Adipocyte (in vitro differentiated cells): ENCODE measurements around the gene DLX1.
A peak's percentile ranks its signal among the peaks of the same experiment; 100 is the strongest.
"Not testable (repeated sequence)": the region's sequence is repeated elsewhere in the genome, so short reads cannot be mapped to it uniquely, and the experiment has no call there.

Experiments
- DNase-seq: peaks from one replicate; pipeline ENCODE4 v3.0.0-alpha.2; 2015; ENCODE audit warnings: low read depth
- H3K27me3 ChIP-seq: replicated peaks from 2 replicates; pipeline ENCODE4 v1.7.0; 2013; ENCODE audit warnings: mild to moderate bottlenecking, low read length, moderate library complexity; ENCODE audit not compliant: control insufficient read depth, insufficient read depth
- H3K36me3 ChIP-seq: 2 replicates; pipeline ENCODE4 v1.7.0; 2013; ENCODE audit warnings: low read length, mild to moderate bottlenecking, moderate library complexity; ENCODE audit not compliant: control insufficient read depth, insufficient read depth, severe bottlenecking
- H3K4me1 ChIP-seq: 2 replicates; pipeline ENCODE4 v1.7.0; 2013; ENCODE audit warnings: mild to moderate bottlenecking, low read length, moderate library complexity; ENCODE audit not compliant: control insufficient read depth, insufficient read depth
- H3K4me3 ChIP-seq: 2 replicates; pipeline ENCODE4 v1.7.0; 2013; ENCODE audit warnings: mild to moderate bottlenecking, low read length, moderate library complexity
- H3K9ac ChIP-seq: 2 replicates; pipeline ENCODE4 v1.7.0; 2013; ENCODE audit warnings: mild to moderate bottlenecking, low read length, moderate library complexity
- H3K9me3 ChIP-seq: 2 replicates; pipeline ENCODE4 v1.7.0; 2013; ENCODE audit warnings: mild to moderate bottlenecking, low read length, moderate library complexity; ENCODE audit not compliant: control insufficient read depth

The DLX1 gene

DNA sequence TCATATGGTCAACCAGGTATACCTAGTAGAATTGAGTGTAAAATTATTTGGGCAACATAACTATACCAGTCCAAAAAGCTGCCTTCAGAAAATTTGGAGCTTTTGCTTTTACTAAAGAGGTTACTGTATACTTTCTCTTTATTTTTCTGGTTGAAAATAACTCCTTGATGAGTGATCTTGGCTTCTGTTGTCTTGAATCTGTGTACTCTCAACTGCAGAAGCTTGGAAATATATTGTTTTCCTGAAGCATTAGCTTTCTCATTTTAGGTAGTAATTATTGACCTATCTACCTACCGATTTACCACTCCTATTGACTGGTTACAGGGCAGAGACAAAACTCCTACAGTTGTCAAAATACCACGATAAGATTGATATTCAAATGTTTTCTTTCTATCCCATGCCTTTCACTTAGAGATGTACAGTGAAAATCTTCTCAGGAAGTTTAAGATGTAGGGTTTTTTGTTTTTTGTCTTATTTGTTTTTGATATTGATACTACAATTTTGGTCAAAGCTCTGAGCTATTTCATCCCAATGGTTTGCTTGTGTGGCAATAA lies 35.7 kb upstream of the DLX1 start:
- peaks cover 17% of the 10 kb centered on the region for H3K4me1 ChIP-seq
- H3K9ac ChIP-seq, result no peak overlapping the region
- H3K9me3 ChIP-seq, result no peaks in the 10 kb centered on the region
- no peak overlapping the region for H3K4me3 ChIP-seq
- DNase-seq, result no peak
- H3K27me3 ChIP-seq, result no peaks in the 10 kb centered on the region
- no peaks in the 10 kb centered on the region for H3K36me3 ChIP-seq

DNA sequence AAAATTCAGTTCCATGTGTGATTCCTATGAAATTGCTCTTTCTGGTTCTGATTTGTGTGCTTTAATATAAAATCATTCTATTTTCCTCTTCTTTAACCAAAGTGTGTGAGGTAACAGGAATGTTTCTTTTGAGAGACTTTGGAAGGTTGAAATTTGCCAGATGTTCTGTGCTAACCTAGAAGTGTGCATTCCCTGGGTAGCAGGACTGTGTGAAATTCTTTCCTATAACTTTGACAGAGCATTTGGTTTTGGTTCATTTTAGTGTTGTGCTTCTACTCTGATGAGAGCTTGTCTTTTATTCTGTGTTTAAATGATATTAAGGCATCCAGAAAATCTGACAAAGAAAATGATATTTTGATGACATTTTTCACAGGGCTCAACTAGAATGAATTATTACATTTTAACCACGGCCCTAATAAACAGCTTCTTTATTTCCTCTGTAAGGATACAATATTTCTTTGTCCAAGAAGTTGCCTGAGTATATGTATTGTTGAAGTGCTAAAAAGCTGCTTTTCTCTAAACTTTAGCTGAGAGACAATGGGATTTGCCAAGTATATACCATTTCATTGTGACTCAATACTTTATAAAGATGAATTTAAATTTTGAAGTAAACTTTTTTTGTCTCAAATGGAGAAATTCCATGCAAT lies 34.7 kb upstream of the DLX1 start:
- Histone ChIP-seq H3K4me1 (peaks cover 17% of the 10 kb centered on the region), H3K4me3 (no peak overlapping the region)

DNA sequence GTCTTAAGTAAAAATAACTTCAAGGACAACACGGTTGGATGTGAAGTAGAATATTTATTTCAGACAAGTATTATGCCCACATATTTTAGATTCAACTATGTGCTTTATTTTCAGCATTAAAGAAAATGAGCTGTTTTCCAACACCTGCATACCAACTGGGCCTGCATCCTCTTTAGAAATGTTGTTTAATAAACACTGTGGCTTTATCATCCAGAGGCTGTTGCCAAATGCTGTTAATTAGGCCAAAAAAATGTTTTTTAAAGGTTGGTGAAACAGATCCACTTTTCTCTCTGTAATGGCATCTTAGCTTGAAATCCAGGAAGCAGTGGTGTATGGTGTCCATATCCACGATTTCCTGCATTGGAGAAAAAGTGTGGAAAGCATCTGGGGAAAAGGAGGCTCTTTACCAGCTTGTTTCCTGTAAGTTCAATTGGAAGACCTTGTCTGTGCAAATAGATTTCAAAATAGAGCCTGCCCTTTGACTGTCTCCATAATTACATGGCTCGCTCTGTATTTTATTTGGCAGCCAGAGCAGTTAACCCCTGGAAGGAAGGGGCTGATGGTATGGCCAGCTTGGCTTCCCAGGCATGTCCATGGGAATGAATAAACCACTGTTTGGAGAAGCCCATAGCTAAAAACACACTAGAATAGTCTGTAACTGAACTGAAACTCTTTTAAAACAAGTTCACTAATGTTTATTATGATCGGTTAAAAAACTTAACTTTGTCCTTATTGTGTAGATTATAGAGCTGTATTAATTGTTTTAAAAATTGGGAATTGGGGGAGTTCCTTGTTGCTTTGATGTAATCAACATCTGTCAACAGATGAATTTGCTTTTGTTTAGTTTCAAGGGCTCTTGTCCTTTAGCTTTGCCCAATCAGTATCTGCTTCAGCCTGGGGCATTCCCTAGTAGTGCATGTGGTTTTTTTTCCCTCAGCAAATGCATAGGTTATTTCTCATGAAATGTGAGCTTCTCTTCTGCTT lies 33.0 kb upstream of the DLX1 start:
- H3K4me1 ChIP-seq, result peaks cover 11% of the 10 kb centered on the region
- no peaks in the 10 kb centered on the region for H3K36me3 ChIP-seq
- DNase-seq, result peak; percentile 74
- no peaks in the 10 kb centered on the region for H3K9me3 ChIP-seq
- H3K27me3 ChIP-seq, result no peaks in the 10 kb centered on the region
- no peak overlapping the region for H3K4me3 ChIP-seq
- no peak overlapping the region for H3K9ac ChIP-seq

More for the DNA sequence above, 34.7 kb upstream of the DLX1 start:
- H3K9ac ChIP-seq, result no peak overlapping the region
- H3K9me3 ChIP-seq, result no peaks in the 10 kb centered on the region
- peak; percentile 38 for DNase-seq
- H3K27me3 ChIP-seq, result no peaks in the 10 kb centered on the region
- H3K36me3 ChIP-seq, result no peaks in the 10 kb centered on the region

DNA sequence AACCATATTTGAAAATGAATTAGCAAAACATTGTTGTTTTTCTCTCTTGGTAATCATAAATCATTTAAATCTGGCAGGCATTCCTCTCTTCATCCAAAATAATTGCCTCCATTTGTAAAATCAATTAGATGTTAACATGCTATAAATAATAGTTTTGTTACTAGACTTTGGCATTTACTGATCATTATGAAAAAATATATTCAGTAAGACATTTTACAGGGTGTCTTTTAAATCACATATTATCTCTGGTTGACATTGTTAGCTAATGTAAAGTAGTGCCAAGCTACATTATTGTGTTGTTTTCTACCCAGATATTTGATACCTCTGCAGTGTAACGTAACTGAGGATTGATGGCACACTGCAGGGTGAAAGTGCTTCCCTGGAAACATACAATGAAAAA lies 31.8 kb upstream of the DLX1 start:
- Histone ChIP-seq H3K27me3 (no peaks in the 10 kb centered on the region), H3K4me3 (no peak overlapping the region), H3K4me1 (peaks cover 11% of the 10 kb centered on the region), H3K9me3 (no peaks in the 10 kb centered on the region), H3K9ac (no peak overlapping the region), H3K36me3 (no peaks in the 10 kb centered on the region)
- no peak for DNase-seq

DNA sequence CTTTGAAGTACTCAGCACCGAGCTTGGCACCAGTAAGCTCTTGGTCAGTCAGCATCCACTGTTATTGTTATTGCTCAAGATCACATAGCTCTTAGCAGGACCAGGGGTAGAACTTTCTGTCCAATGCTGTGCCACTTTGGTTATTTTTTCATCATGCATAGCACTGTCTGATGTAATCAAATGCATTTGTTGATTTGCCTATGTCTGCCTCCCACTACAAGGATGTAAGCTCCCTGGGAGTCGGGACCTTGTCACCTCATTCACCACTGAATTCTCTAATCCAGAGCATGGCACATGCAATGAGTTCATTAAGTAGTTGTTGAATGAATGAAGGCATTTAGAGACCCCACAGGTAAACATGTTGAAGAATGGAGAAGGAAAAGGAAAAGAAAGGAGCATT lies 29.0 kb upstream of the DLX1 start:
- no peak overlapping the region for H3K9ac ChIP-seq
- H3K36me3 ChIP-seq, result no peaks in the 10 kb centered on the region
- peaks cover 11% of the 10 kb centered on the region for H3K4me1 ChIP-seq
- no peaks in the 10 kb centered on the region for H3K27me3 ChIP-seq
- no peak for DNase-seq
- no peaks in the 10 kb centered on the region for H3K9me3 ChIP-seq
- no peak overlapping the region for H3K4me3 ChIP-seq

DNA sequence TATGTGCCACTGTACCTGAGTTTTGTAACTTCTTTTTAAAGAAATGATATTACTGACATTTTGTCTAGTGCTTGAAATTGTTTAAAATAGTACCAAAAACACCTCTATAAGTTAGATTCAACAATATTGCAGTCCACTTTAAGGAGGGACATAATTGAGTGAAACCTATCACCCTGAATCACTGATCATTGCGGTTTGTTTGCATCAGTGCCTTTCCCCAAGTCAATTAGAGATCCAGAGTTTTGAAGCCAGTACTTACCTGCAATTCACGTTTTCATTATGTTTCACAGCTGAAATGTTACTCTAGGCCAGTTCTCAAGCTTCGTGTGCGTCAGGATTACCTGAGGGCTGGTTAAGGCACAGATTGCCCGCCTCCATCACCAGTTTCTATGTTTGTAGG lies 26.6 kb upstream of the DLX1 start:
- H3K9me3 ChIP-seq, result no peaks in the 10 kb centered on the region
- H3K27me3 ChIP-seq, result no peaks in the 10 kb centered on the region
- DNase-seq, result no peak
- H3K4me3 ChIP-seq, result no peak overlapping the region
- H3K4me1 ChIP-seq, result no peaks in the 10 kb centered on the region
- no peak overlapping the region for H3K9ac ChIP-seq
- no peaks in the 10 kb centered on the region for H3K36me3 ChIP-seq

DNA sequence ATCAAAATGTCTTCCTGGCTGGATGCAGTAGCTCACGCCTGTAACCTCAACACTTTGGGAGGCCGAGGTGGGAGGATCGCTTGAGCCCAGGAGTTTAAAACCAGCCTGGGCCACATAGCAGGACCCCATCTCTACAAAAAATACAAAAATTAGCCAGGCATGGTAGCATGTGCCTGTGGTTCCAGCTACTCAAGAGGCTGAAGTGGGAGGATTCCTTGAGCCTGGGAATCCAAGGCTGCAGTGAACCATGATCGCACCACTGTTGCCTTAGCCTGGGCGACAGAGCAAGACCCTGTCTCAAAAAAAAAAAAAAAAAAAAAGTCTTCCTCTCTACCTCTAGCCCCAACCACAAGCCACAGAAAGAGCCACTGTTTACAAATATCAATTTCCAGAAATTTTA lies 25.2 kb upstream of the DLX1 start:
- H3K36me3 ChIP-seq, H3K4me1 ChIP-seq, DNase-seq, H3K9ac ChIP-seq, H3K27me3 ChIP-seq, H3K9me3 ChIP-seq, H3K4me3 ChIP-seq: not testable (repeated sequence)

DNA sequence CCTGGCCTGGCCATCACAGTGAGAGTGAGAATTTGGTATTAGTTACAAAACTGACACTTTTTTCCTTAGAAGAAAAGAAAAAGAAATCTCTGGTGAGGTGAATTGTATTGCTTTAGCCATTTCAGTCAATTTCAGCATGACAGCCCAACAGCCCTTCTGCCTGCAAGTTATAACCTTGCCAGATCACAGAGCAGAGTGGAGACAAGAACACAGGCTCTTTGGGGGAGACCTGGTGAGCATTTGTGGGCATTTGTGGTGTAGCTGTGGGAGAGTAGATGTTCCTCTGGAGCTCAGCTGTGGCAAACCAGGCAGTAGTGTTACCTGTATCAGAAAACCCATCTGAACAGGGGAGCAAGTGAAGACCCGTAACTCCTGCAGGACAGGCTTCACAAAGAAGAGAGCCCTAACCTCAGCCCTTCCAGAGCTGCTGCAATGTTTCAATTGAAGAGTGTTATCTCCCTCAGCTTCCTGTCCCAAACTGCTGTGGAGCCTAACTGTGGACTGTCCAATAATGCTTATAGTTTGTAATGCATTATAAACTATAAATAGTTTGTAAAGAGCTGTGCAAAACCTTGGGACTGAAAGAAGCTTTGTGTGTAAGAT lies 22.8 kb upstream of the DLX1 start:
- Histone ChIP-seq H3K9me3 (no peaks in the 10 kb centered on the region), H3K4me1 (no peaks in the 10 kb centered on the region), H3K9ac (no peak overlapping the region), H3K36me3 (peaks cover 2% of the 10 kb centered on the region), H3K4me3 (no peak overlapping the region), H3K27me3 (no peaks in the 10 kb centered on the region)
- no peak for DNase-seq

DNA sequence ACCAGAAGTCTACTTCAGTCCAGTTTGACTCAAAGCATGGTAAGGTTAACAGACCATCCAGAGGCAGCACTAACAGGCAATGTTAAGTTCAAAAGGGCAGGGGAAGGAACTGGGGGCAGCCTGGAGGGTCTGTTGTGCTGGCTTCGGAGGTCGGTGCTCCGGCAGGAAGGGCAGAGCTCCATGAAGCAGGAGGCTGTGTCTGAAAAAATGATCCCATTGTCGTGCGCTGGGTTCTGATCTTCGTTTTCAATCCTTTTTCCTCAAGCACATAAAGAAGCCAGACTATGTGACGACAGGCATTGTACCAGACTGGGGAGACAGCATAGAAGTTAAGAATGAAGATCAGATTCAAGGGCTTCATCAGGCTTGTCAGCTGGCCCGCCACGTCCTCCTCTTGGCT lies 21.9 kb upstream of the DLX1 start:
- Histone ChIP-seq H3K4me3 (no peak overlapping the region), H3K27me3 (no peaks in the 10 kb centered on the region), H3K9ac (no peak overlapping the region), H3K4me1 (no peaks in the 10 kb centered on the region), H3K36me3 (peaks cover 2% of the 10 kb centered on the region), H3K9me3 (no peaks in the 10 kb centered on the region)
- no peak for DNase-seq

DNA sequence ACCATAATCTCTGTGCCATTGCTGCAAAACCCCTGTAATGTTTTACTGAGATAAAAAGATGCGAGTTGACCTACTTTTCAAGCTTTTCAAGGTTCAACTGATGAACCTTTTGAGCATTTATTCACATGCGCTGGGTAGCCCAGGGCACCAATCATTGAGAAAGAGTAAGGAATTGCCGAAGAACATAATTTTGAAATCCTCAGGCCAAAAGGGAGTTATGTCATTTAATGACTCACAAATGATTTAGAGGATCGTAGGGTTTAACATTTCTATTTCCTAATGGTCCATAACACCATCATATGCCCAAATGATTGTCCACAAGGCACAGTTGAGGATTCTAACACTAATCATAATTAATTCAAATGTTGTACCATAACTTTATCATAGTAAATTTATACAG lies 20.2 kb upstream of the DLX1 start:
- Histone ChIP-seq H3K9me3 (no peaks in the 10 kb centered on the region), H3K27me3 (no peaks in the 10 kb centered on the region), H3K4me3 (no peak overlapping the region), H3K9ac (no peak overlapping the region), H3K4me1 (no peaks in the 10 kb centered on the region), H3K36me3 (peaks cover 2% of the 10 kb centered on the region)
- no peak for DNase-seq

DNA sequence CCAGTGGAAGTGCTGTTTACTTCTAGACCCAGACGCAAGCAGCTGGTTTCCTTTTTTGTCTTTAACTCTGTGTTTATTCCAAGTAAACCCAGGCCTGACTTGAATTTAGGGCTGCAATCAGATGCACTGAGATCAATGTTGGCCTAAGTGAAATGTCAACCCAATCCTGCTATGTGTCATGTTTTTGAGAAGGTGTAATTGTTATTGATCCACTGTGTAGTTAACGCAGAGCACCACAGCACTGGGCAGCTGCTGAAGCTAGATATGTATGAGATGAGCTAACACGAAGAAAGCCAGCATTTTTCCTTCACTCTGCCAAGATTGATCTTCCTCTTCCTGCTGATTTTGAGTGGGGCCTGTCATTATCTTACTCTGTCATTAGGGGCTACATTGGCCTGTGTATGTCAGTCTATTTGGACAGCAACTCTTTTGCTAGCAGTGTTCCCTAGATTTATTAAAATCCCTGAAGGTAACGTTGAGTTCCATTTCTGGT lies 18.9 kb upstream of the DLX1 start:
- H3K9ac ChIP-seq, result no peak overlapping the region
- no peaks in the 10 kb centered on the region for H3K4me1 ChIP-seq
- peaks cover 2% of the 10 kb centered on the region for H3K36me3 ChIP-seq
- no peaks in the 10 kb centered on the region for H3K27me3 ChIP-seq
- no peak for DNase-seq
- H3K9me3 ChIP-seq, result no peaks in the 10 kb centered on the region
- no peak overlapping the region for H3K4me3 ChIP-seq
